Gastrocnemius medialis (tissue), 4 donors: ENCODE measurements around the gene TMEM132D.

ENCODE experiments used
- CTCF ChIP-seq, 5 experiments: fragments of 450-650 bp in 3 of 5; fragments of 200-600 bp in 2 of 5; sonication (generic) in 2 of 5; IDR thresholded peaks in 4 of 5; conservative IDR thresholded peaks in 1 of 5; 1 replicate in 4 of 5; 2 replicates in 1 of 5; pipeline ENCODE4 v1.5.1; 2016 to 2019; ENCODE audit warnings: antibody characterized with exemption in 5 of 5, mild to moderate bottlenecking in 3 of 5, moderate library complexity in 3 of 5
- POLR2A ChIP-seq, 2 donors: fragments of 450-650 bp; IDR thresholded peaks; one replicate each; pipeline ENCODE4 v1.6.1; 2017; ENCODE audit warnings: antibody characterized with exemption in 2 of 2, mild to moderate bottlenecking in 2 of 2, moderate library complexity in 2 of 2

- TF ChIP-seq CTCF (IDR thresholded peaks at IDR 0.05 in 4 of 5, conservative IDR thresholded peaks at IDR 0.05 in 1 of 5) (no peak), POLR2A (IDR thresholded peaks at IDR 0.05) (no peak)
These were observed 52.5 kb downstream of the TMEM132D start for GRCh38 chr12:129851296-129851695.
